Right lobe of liver (tissue), 6 donors: ENCODE data around the gene RPS21. TPM values are rescaled to one million over a fixed set of nuclear protein-coding genes. Genes with fewer than 3 reads are reported as not detected.
A peak's percentile ranks its signal among the peaks of the same experiment; 100 is the strongest.

ENCODE experiments used
- ATAC-seq, 4 donors: fragments of 200-7000 bp; cut with Tn5 transposase; one replicate each; pipeline ENCODE4 v1.9.1; 2020; ENCODE audit warnings: mild to moderate bottlenecking in 4 of 4, moderate library complexity in 4 of 4
- DNase-seq, 3 donors: peaks; one replicate each; pipeline ENCODE4 v3.0.0-alpha.2; 2020
- H3K27ac ChIP-seq, 3 donors: fragments of 200-600 bp; one replicate each; pipeline ENCODE4 v1.8.0; 2022
- H3K27me3 ChIP-seq, 2 donors: fragments of 200-600 bp; one replicate each; pipeline ENCODE4 v1.8.0; 2022
- H3K36me3 ChIP-seq, 4 donors: fragments of 200-600 bp; sonication (generic) in 1 of 4; one replicate each; pipeline versions ENCODE4 v1.5.1 to v1.8.0; 2017 to 2022; ENCODE audit warnings: control low read depth in 1 of 4
- H3K4me1 ChIP-seq, 4 donors: fragments of 200-600 bp; sonication (generic) in 1 of 4; one replicate each; pipeline versions ENCODE4 v1.5.1 to v1.8.0; 2017 to 2022; ENCODE audit warnings: control low read depth in 1 of 4
- H3K4me3 ChIP-seq, 3 donors: fragments of 200-600 bp; one replicate each; pipeline ENCODE4 v1.8.0; 2022
- H3K9me3 ChIP-seq, 4 donors: fragments of 200-600 bp; sonication (generic) in 1 of 4; one replicate each; pipeline versions ENCODE4 v1.5.1 to v1.8.0; 2017 to 2022; ENCODE audit warnings: control low read depth in 1 of 4
- CTCF ChIP-seq, 4 donors: fragments of 200-600 bp in 3 of 4; fragments of 450-650 bp in 1 of 4; IDR thresholded peaks; one replicate each; pipeline versions ENCODE4 v1.5.1 to v1.8.0; 2016 to 2022; ENCODE audit warnings: antibody characterized with exemption in 4 of 4, mild to moderate bottlenecking in 2 of 4
- POLR2A ChIP-seq: fragments of 450-650 bp; IDR thresholded peaks from one replicate; pipeline ENCODE4 v1.6.1; 2017; ENCODE audit warnings: antibody characterized with exemption, mild to moderate bottlenecking
- WGBS: methylation state at CpG from one replicate; pipeline ENCODE4 v1.1.6; 2018; ENCODE audit warnings: low coverage, low lambda C conversion rate; ENCODE audit not compliant: insufficient coverage; ENCODE audit errors: missing lambda C conversion rate; 5-methylcytosine and 5-hydroxymethylcytosine counted together
- intact Hi-C, 2 donors: fragments of 100-400 bp; cut with DNase I; formaldehyde crosslinking; loops; one replicate each; pipeline versions ENCODE4 v1.11.2 to v1.14.1; 2022
- total RNA-seq, 6 experiments: library from RNA; depleted of rRNA in 2 of 6; stranded (reverse); fragments of >200 nt in 2 of 6; fragmentation: NEBNext Ultra II Directional in 3 of 6; extraction: Animal tissue kit (Norgen Biotek cat#: 25700) in 3 of 6; gene quantifications; one replicate each; pipeline versions ENCODE4 v1.1.0 to v1.2.4, GENCODE V29; 2016 to 2023
- donor health status: DM: no; HTN: yes; CAD: no.
- donor health status: DM: no; HTN: no; CAD: no.
- donor health status: DM: no; HTN: no; CAD: no.
- donor health status: DM: no; HTN: yes; CAD: no.
- donor health status: DM: no; HTN: yes; CAD: no.

The RPS21 gene
- total RNA-seq, 6 experiments from 2014 or later = 339 to 696 (median 413) TPM

GRCh38 chr20:62404761-62405107 is 17.8 kb downstream of the RPS21 start:
- DNase-seq (no peak), ATAC-seq (no peak)
- peaks cover 0 to 15% (median 6%) of the 10 kb centered on the region in 4 donors for H3K4me1 ChIP-seq
- H3K36me3 ChIP-seq = no peaks in the 10 kb centered on the region
- no CpG with 5 or more reads among the region's 12 CpGs for WGBS
- H3K9me3 ChIP-seq = no peaks in the 10 kb centered on the region
- H3K27me3 ChIP-seq = no peaks in the 10 kb centered on the region
- intact Hi-C loops = no loop called here
- no peak overlapping the region for H3K4me3 ChIP-seq
- TF ChIP-seq POLR2A = no peak
- no peak overlapping the region for H3K27ac ChIP-seq

GRCh38 chr20:62405108-62405980 is 18.4 kb downstream of the RPS21 start:
- no peak overlapping the region for H3K4me3 ChIP-seq
- 92% methylated on average over 2 of the region's 23 CpGs for WGBS
- H3K27ac ChIP-seq = no peak overlapping the region
- no peaks in the 10 kb centered on the region for H3K36me3 ChIP-seq
- TF ChIP-seq POLR2A (no peak), CTCF (IDR thresholded peaks at IDR 0.05) (peak; percentile 33 to 51 (median 43))
- no peaks in the 10 kb centered on the region for H3K9me3 ChIP-seq
- peak; percentile 35 to 43 (median 40) for ATAC-seq
- DNase-seq = peak in 2 of 3 donors; percentile 54 to 78
- H3K4me1 ChIP-seq = peaks cover 0 to 19% (median 6%) of the 10 kb centered on the region in 4 donors
- H3K27me3 ChIP-seq = no peaks in the 10 kb centered on the region
- intact Hi-C loops = no loop called here

- intact Hi-C loops = no loop called here
These were observed 19.1 kb downstream of the RPS21 start for GRCh38 chr20:62405981-62406513.

GRCh38 chr20:62406635-62407176 is 19.8 kb downstream of the RPS21 start:
- WGBS = no CpG with 5 or more reads among the region's 42 CpGs

More at GRCh38 chr20:62405981-62406513, 19.1 kb downstream of the RPS21 start:
- WGBS = 57% methylated on average over 3 of the region's 10 CpGs
- ATAC-seq (no peak), DNase-seq (no peak)
- Histone ChIP-seq H3K4me3 (peak overlapping the region in 2 of 3 donors; percentile 55 to 68), H3K9me3 (no peaks in the 10 kb centered on the region), H3K36me3 (no peaks in the 10 kb centered on the region), H3K27ac (no peak overlapping the region), H3K4me1 (peaks cover 0 to 19% (median 6%) of the 10 kb centered on the region in 4 donors), H3K27me3 (no peaks in the 10 kb centered on the region)
- TF ChIP-seq POLR2A = no peak
- TF ChIP-seq CTCF (IDR thresholded peaks at IDR 0.05) = no peak

More at GRCh38 chr20:62406635-62407176, 19.8 kb downstream of the RPS21 start:
- H3K9me3 ChIP-seq = no peaks in the 10 kb centered on the region
- H3K4me1 ChIP-seq = peaks cover 0 to 19% (median 6%) of the 10 kb centered on the region in 4 donors
- DNase-seq (peak in 1 of 3 donors; percentile 65), ATAC-seq (peak in 2 of 4 donors; percentile 1 to 4)
- intact Hi-C loops = no loop called here
- H3K27me3 ChIP-seq = no peaks in the 10 kb centered on the region
- H3K27ac ChIP-seq = no peak overlapping the region
- no peaks in the 10 kb centered on the region for H3K36me3 ChIP-seq
- no peak for TF ChIP-seq CTCF (IDR thresholded peaks at IDR 0.05)
- H3K4me3 ChIP-seq = peak overlapping the region; percentile 55 to 68 (median 64)
